ENCODE results near the gene LIMS2.

- TF ChIP-seq CTCF (conservative IDR thresholded peaks at IDR 0.05 in 1 of 2, IDR thresholded peaks at IDR 0.05 in 1 of 2; ENCODE audit: low read depth in 1 of 2, low read length in 2 of 2) (peak; percentile 75 to 87), EZH2 (IDR thresholded peaks at IDR 0.05; ENCODE audit: low read length, missing control alignments) (no peak)
These were observed 25.7 kb downstream of the LIMS2 start for GRCh38 chr2:127649684-127650040.

Measured in fibroblast of lung (primary cell).